Prostate gland (tissue), 2 donors: ENCODE measurements around the gene TUSC2.

Source experiments
- CTCF ChIP-seq, 4 experiments: fragments of 200-600 bp in 2 of 4; fragments of 450-650 bp in 2 of 4; sonication (generic) in 2 of 4; IDR thresholded peaks; 1 replicate in 3 of 4; 2 replicates in 1 of 4; pipeline ENCODE4 v1.5.1; 2016 to 2019; ENCODE audit warnings: antibody characterized with exemption in 4 of 4, mild to moderate bottlenecking in 2 of 4, moderate library complexity in 2 of 4
- POLR2A ChIP-seq: fragments of 450-650 bp; IDR thresholded peaks from one replicate; pipeline ENCODE4 v1.6.1; 2016; ENCODE audit warnings: antibody characterized with exemption, mild to moderate bottlenecking
- POLR2AphosphoS5 ChIP-seq: sonication (generic); formaldehyde crosslinking; IDR thresholded peaks from one replicate; pipeline ENCODE4 v1.6.1; 2017; ENCODE audit warnings: antibody characterized with exemption

- TF ChIP-seq CTCF (IDR thresholded peaks at IDR 0.05) (no peak), POLR2A (no peak), POLR2AphosphoS5 (no peak)
Measured at GRCh38 chr3:50289130-50289529, 38.9 kb downstream of the TUSC2 start.
